CD14-positive monocyte (primary cell): ENCODE data around the gene FAM118B. TPM values are rescaled to one million over a fixed set of nuclear protein-coding genes. Genes with fewer than 3 reads are reported as not detected.
A peak's percentile ranks its signal among the peaks of the same experiment; 100 is the strongest.

Source experiments
- DNase-seq, 3 donors: peaks; one replicate each; pipeline ENCODE4 v3.0.0-alpha.2; 2011 to 2022
- H2AFZ ChIP-seq: 2 replicates; pipeline ENCODE4 v1.6.0; 2012; ENCODE audit warnings: mild to moderate bottlenecking, low read depth, low read length, inconsistent platforms; ENCODE audit not compliant: insufficient read depth, poor library complexity, severe bottlenecking
- H3K27ac ChIP-seq, 2 donors: 1 replicate in 1 of 2; 2 replicates in 1 of 2; pipeline ENCODE4 v1.5.1; 2012 to 2013; ENCODE audit warnings: low read length in 2 of 2, control low read depth in 1 of 2, inconsistent platforms in 1 of 2, low read depth in 1 of 2, mild to moderate bottlenecking in 1 of 2
- H3K27me3 ChIP-seq, 2 donors: one replicate each; pipeline versions ENCODE4 v1.6.0 to v1.6.1; 2011 to 2013; ENCODE audit warnings: low read length in 2 of 2; ENCODE audit not compliant: control insufficient read depth in 2 of 2, insufficient read depth in 2 of 2
- H3K36me3 ChIP-seq, 2 donors: replicated peaks in 1 of 2; 1 replicate in 1 of 2; 2 replicates in 1 of 2; pipeline versions ENCODE4 v1.5.1 to v1.6.1; 2012 to 2013; ENCODE audit warnings: low read length in 2 of 2, control low read depth in 1 of 2, inconsistent platforms in 1 of 2, mild to moderate bottlenecking in 1 of 2; ENCODE audit not compliant: insufficient read depth in 2 of 2, control insufficient read depth in 1 of 2
- H3K4me1 ChIP-seq, 2 donors: 1 replicate in 1 of 2; 2 replicates in 1 of 2; pipeline versions ENCODE4 v1.5.1 to v1.6.1; 2012 to 2013; ENCODE audit warnings: low read length in 2 of 2, control low read depth in 1 of 2, inconsistent platforms in 1 of 2, mild to moderate bottlenecking in 1 of 2, moderate library complexity in 1 of 2; ENCODE audit not compliant: insufficient read depth in 2 of 2, control insufficient read depth in 1 of 2
- H3K4me2 ChIP-seq: replicated peaks from 2 replicates; pipeline ENCODE3; 2012; ENCODE audit warnings: low read length, moderate library complexity, mild to moderate bottlenecking; ENCODE audit not compliant: poor library complexity, severe bottlenecking; ENCODE audit errors: extremely low read depth
- H3K4me3 ChIP-seq, 3 experiments: fragments of 200-600 bp in 1 of 3; sonication (generic) in 1 of 3; replicated peaks in 1 of 3; 1 replicate in 2 of 3; 2 replicates in 1 of 3; pipeline ENCODE4 v1.5.1; 2011 to 2013; ENCODE audit warnings: low read length in 3 of 3, mild to moderate bottlenecking in 3 of 3, control low read depth in 2 of 3, low read depth in 2 of 3, inconsistent platforms in 1 of 3, moderate library complexity in 1 of 3
- H3K79me2 ChIP-seq: 2 replicates; pipeline ENCODE4 v1.6.0; 2012; ENCODE audit warnings: mild to moderate bottlenecking, control low read depth, inconsistent platforms, low read length, moderate library complexity; ENCODE audit not compliant: insufficient read depth
- H3K9ac ChIP-seq: 2 replicates; pipeline ENCODE4 v1.6.0; 2017; ENCODE audit warnings: low read length, mild to moderate bottlenecking; ENCODE audit not compliant: insufficient read depth, poor library complexity, severe bottlenecking
- H3K9me3 ChIP-seq, 2 donors: replicated peaks in 1 of 2; 1 replicate in 1 of 2; 2 replicates in 1 of 2; pipeline versions ENCODE4 v1.5.1 to v1.6.1; 2012 to 2013; ENCODE audit warnings: low read length in 2 of 2, control low read depth in 1 of 2; ENCODE audit not compliant: control insufficient read depth in 1 of 2, insufficient read depth in 1 of 2
- H4K20me1 ChIP-seq: 2 replicates; pipeline ENCODE4 v1.6.0; 2012; ENCODE audit warnings: mild to moderate bottlenecking, low read length, control low read depth, moderate library complexity; ENCODE audit not compliant: insufficient read depth
- H3K27ac Mint-ChIP-seq, 7 donors: one replicate each; pipeline ENCODE4 v1.8.0; 2020; ENCODE audit warnings: mild to moderate bottlenecking in 7 of 7, mixed read lengths in 7 of 7, moderate library complexity in 6 of 7, inconsistent platforms in 2 of 7
- H3K27me3 Mint-ChIP-seq, 3 donors: one replicate each; pipeline ENCODE4 v1.8.0; 2021 to 2022; ENCODE audit warnings: low read depth in 3 of 3, mild to moderate bottlenecking in 3 of 3, mixed read lengths in 3 of 3, moderate library complexity in 3 of 3, inconsistent platforms in 1 of 3
- H3K36me3 Mint-ChIP-seq, 2 donors: one replicate each; pipeline ENCODE4 v1.8.0; 2020; ENCODE audit warnings: mixed read lengths in 2 of 2, inconsistent platforms in 1 of 2, mild to moderate bottlenecking in 1 of 2
- H3K4me1 Mint-ChIP-seq: one replicate; pipeline ENCODE4 v1.8.0; 2020; ENCODE audit warnings: mild to moderate bottlenecking, mixed read lengths
- H3K4me3 Mint-ChIP-seq, 2 donors: one replicate each; pipeline ENCODE4 v1.8.0; 2020; ENCODE audit warnings: mild to moderate bottlenecking in 2 of 2, mixed read lengths in 2 of 2, moderate library complexity in 1 of 2
- H3K9me3 Mint-ChIP-seq, 7 donors: one replicate each; pipeline ENCODE4 v1.8.0; 2020 to 2022; ENCODE audit warnings: mixed read lengths in 7 of 7, mild to moderate bottlenecking in 6 of 7, moderate library complexity in 6 of 7, inconsistent platforms in 2 of 7
- WGBS: methylation state at CpG from one replicate; pipeline ENCODE4 v1.1.5; 2013; ENCODE audit warnings: missing lambda C conversion rate; ENCODE audit not compliant: insufficient coverage; 5-methylcytosine and 5-hydroxymethylcytosine counted together
- intact Hi-C, 2 donors: fragments of 100-400 bp; cut with micrococcal nuclease; formaldehyde crosslinking; loops; one replicate each; pipeline versions ENCODE4 v1.15.0 to v1.15.1; 2023
- polyA plus RNA-seq, 3 donors: library from polyadenylated mRNA; depleted of rRNA in 1 of 3; unstranded in 2 of 3; stranded (reverse) in 1 of 3; fragments of 300-500 nt in 2 of 3; fragments of >200 nt in 1 of 3; fragmentation: Illumina TruSeq in 2 of 3; gene quantifications; 1 replicate in 2 of 3; 2 replicates in 1 of 3; pipeline ENCODE4 v1.2.3, GENCODE V29; 2012 to 2021
- TF ChIP-seq, protein P1 (sequence below): fragments of 200-600 bp; IDR thresholded peaks from one replicate; pipeline ENCODE4 v1.8.0; 2022; ENCODE audit warnings: antibody characterized with exemption, mild to moderate bottlenecking

Gene FAM118B
- polyA plus RNA-seq, 3 donors, result 13.6 to 18.7 (median 16.5) TPM

DNA sequence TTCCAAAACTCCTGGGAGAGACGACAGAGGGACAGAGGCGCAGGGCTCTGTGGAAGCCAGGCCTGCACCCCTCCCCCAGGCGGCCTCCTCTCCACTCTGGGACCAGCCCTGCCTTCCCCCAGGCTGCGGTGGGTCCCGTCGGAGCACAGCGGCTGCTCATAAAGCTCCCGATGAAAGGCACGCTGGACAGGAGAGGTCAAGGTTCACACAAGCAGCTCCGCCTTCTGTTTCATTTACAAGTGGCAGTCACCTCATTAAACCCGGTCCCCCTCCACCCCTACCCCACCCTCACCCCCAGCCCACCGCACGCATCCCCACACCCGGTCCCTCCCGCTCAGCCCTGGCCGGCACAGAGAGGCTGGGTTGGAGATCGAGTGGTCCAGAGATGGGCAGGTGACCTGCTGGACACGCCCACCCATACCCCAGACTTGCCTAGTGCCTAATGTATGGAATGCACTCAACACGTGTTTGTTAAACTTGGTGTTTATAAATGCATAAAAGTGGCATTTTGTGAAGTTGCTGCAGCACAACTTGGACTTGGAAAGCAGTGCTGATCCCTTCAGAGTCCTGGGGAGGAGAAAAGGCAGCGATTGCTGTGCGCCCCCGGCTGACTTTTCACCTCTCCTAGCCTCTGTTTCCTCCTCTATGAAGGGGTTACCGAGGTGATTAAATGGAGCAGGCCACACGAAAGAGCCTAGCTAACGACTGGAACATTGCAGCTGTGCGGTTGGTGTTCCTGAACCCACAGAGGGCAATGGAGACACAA is 26.1 kb upstream of the FAM118B start:
- Mint-ChIP-seq H3K9me3 (peaks cover 5 to 16% (median 9%) of the 10 kb centered on the region in 7 donors), H3K4me3 (no peak overlapping the region), H3K27ac (no peak overlapping the region), H3K36me3 (peaks cover 7 to 14% of the 10 kb centered on the region in 2 donors), H3K27me3 (peaks cover 1 to 7% (median 2%) of the 10 kb centered on the region in 3 donors), H3K4me1 (no peaks in the 10 kb centered on the region)
- no peak for DNase-seq
- no peaks in the 10 kb centered on the region for H4K20me1 ChIP-seq
- H3K27me3 ChIP-seq, result no peaks in the 10 kb centered on the region
- no peak overlapping the region for H3K27ac ChIP-seq
- 87% methylated on average over 14 of the region's 26 CpGs for WGBS
- H3K4me1 ChIP-seq, result no peaks in the 10 kb centered on the region
- H3K36me3 ChIP-seq, result peaks cover 0 to 6% of the 10 kb centered on the region in 2 donors
- H3K9me3 ChIP-seq, result peaks cover 0 to 6% of the 10 kb centered on the region in 2 donors
- no peak overlapping the region for H3K9ac ChIP-seq
- no peak overlapping the region for H3K4me2 ChIP-seq
- H3K4me3 ChIP-seq, result no peak overlapping the region
- TF ChIP-seq, protein P1, sequence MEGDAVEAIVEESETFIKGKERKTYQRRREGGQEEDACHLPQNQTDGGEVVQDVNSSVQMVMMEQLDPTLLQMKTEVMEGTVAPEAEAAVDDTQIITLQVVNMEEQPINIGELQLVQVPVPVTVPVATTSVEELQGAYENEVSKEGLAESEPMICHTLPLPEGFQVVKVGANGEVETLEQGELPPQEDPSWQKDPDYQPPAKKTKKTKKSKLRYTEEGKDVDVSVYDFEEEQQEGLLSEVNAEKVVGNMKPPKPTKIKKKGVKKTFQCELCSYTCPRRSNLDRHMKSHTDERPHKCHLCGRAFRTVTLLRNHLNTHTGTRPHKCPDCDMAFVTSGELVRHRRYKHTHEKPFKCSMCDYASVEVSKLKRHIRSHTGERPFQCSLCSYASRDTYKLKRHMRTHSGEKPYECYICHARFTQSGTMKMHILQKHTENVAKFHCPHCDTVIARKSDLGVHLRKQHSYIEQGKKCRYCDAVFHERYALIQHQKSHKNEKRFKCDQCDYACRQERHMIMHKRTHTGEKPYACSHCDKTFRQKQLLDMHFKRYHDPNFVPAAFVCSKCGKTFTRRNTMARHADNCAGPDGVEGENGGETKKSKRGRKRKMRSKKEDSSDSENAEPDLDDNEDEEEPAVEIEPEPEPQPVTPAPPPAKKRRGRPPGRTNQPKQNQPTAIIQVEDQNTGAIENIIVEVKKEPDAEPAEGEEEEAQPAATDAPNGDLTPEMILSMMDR, result no peak
- H2AFZ ChIP-seq, result no peak overlapping the region
- intact Hi-C loops, result no loop called here
- no peaks in the 10 kb centered on the region for H3K79me2 ChIP-seq

DNA sequence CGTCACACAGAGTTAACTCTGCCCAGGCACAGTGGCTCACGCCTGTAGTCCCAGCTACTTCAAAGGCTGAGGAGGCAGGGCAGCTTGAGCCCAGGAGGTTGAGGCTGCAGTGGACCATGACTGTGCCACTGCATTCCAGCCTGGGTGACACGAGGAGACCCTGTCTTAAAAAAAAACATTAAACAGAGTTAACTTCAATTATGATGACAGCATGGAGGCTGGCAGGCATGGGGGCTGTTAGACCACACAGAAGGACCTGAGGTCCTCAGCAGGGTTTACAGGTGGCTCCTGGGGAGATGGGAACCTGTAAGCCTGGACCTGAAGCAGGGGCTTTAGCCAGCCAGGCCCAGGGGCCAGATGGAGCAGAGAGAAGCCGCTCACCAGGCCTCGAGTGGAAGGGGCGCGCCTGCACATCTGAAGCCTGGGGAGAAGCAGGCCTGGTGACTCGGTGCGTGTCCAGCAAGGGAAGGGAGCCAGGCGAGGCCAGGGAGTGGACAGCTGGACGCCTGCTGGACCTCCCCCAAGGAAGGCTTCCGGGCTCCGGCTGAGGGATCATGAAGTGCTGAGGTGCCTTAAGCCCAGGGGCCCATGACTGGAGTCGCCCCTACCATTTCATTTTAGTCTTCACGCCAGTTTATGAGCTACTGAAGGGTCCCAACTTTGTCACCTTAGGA is 25.4 kb upstream of the FAM118B start:
- 85% methylated on average over 13 of the region's 15 CpGs for WGBS
- Histone ChIP-seq H3K27ac (no peak overlapping the region), H3K79me2 (no peaks in the 10 kb centered on the region), H3K27me3 (no peaks in the 10 kb centered on the region), H3K9ac (no peak overlapping the region), H3K9me3 (peaks cover 0 to 4% of the 10 kb centered on the region in 2 donors), H2AFZ (no peak overlapping the region), H4K20me1 (no peaks in the 10 kb centered on the region), H3K4me3 (no peak overlapping the region), H3K4me2 (no peak overlapping the region), H3K4me1 (no peaks in the 10 kb centered on the region), H3K36me3 (peaks cover 5 to 13% of the 10 kb centered on the region in 2 donors)
- peak overlapping the region in 1 of 7 donors; percentile 37 for H3K27ac Mint-ChIP-seq
- H3K4me1 Mint-ChIP-seq, result no peaks in the 10 kb centered on the region
- intact Hi-C loops, result no loop called here
- H3K36me3 Mint-ChIP-seq, result peaks cover 14 to 18% of the 10 kb centered on the region in 2 donors
- H3K9me3 Mint-ChIP-seq, result peaks cover 0 to 9% (median 4%) of the 10 kb centered on the region in 7 donors
- no peak overlapping the region for H3K4me3 Mint-ChIP-seq
- DNase-seq, result no peak
- H3K27me3 Mint-ChIP-seq, result peaks cover 2 to 6% (median 3%) of the 10 kb centered on the region in 3 donors
- TF ChIP-seq, protein P1, result no peak
